Body of pancreas (tissue), 4 donors: ENCODE results near the gene CISD1. TPM values are rescaled to one million over a fixed set of nuclear protein-coding genes. Genes with fewer than 3 reads are reported as not detected.

Source experiments
- ATAC-seq: fragments of 150-250 bp; one replicate; pipeline ENCODE4 v1.9.1; 2016
- DNase-seq, 4 donors: peaks; one replicate each; pipeline ENCODE4 v3.0.0-alpha.2; 2019
- H3K27ac ChIP-seq, 4 donors: fragments of 200-600 bp; sonication (generic); 1 replicate in 3 of 4; 2 replicates in 1 of 4; pipeline versions ENCODE4 v1.5.1 to v1.6.1; 2016 to 2019; ENCODE audit warnings: mild to moderate bottlenecking in 1 of 4, mixed read lengths in 1 of 4, moderate library complexity in 1 of 4
- H3K27me3 ChIP-seq, 2 donors: fragments of 200-600 bp; sonication (generic); one replicate each; pipeline ENCODE4 v1.6.0; 2016; ENCODE audit warnings: mild to moderate bottlenecking in 1 of 2
- H3K36me3 ChIP-seq, 2 donors: fragments of 200-600 bp; sonication (generic); replicated peaks in 1 of 2; 2 replicates each; pipeline ENCODE4 v1.5.1; 2016; ENCODE audit warnings: low read depth in 2 of 2; ENCODE audit not compliant: insufficient read depth in 1 of 2
- H3K4me1 ChIP-seq: fragments of 200-600 bp; sonication (generic); one replicate; pipeline ENCODE4 v1.6.0; 2016
- H3K4me3 ChIP-seq, 2 donors: fragments of 200-600 bp; sonication (generic); 1 replicate in 1 of 2; 2 replicates in 1 of 2; pipeline ENCODE4 v1.5.1; 2016 to 2019
- H3K9me3 ChIP-seq, 3 donors: fragments of 200-600 bp; sonication (generic); 1 replicate in 2 of 3; 2 replicates in 1 of 3; pipeline ENCODE4 v1.5.1; 2016
- CTCF ChIP-seq, 7 experiments: fragments of 450-650 bp in 4 of 7; fragments of 200-600 bp in 3 of 7; sonication (generic) in 3 of 7; IDR thresholded peaks; one replicate each; pipeline ENCODE4 v1.5.1; 2016 to 2019; ENCODE audit warnings: antibody characterized with exemption in 7 of 7
- POLR2A ChIP-seq, 3 donors: fragments of 450-650 bp; IDR thresholded peaks; one replicate each; pipeline ENCODE4 v1.6.1; 2016; ENCODE audit warnings: antibody characterized with exemption in 3 of 3, mild to moderate bottlenecking in 2 of 3
- WGBS, 2 donors: methylation state at CpG; one replicate each; pipeline ENCODE4 v1.1.5; 2017; 5-methylcytosine and 5-hydroxymethylcytosine counted together
- intact Hi-C: fragments of 100-400 bp; cut with DNase I; formaldehyde crosslinking; loops from one replicate; pipeline ENCODE4 v1.15.1; 2023
- total RNA-seq, 2 donors: library from RNA; depleted of rRNA; stranded (reverse); fragments of >200 nt; gene quantifications; one replicate each; pipeline ENCODE4 v1.1.0, GENCODE V29; 2016

CISD1 gene
- total RNA-seq, 2 donors from 2014 or later = 3.0 to 8.3 TPM

GRCh38 chr10:58269782-58270290 is 874 bp downstream of the CISD1 start:
- ATAC-seq (no peak), DNase-seq (no peak)
- Histone ChIP-seq H3K36me3 (no peaks in the 10 kb centered on the region), H3K9me3 (no peaks in the 10 kb centered on the region), H3K27ac (peak overlapping the region in 3 of 4 donors; percentile 96 to 99 (median 98)), H3K4me1 (peaks cover 18% of the 10 kb centered on the region), H3K27me3 (no peaks in the 10 kb centered on the region), H3K4me3 (peak overlapping the region; percentile 16 to 88)
- peak in 1 of 7 experiments; percentile 16 for TF ChIP-seq CTCF (IDR thresholded peaks at IDR 0.05)
- TF ChIP-seq POLR2A (IDR thresholded peaks at IDR 0.05) = no peak
- WGBS, 2 donors = 6 to 7% methylated on average over 12 of the region's 12 CpGs
- intact Hi-C loops = no loop called here

- WGBS, 2 donors = 55 to 57% methylated on average over 2 of the region's 2 CpGs
- H3K36me3 ChIP-seq = peaks cover 0 to 3% of the 10 kb centered on the region in 2 donors
- TF ChIP-seq POLR2A (IDR thresholded peaks at IDR 0.05) = no peak
- TF ChIP-seq CTCF (IDR thresholded peaks at IDR 0.05) = no peak
- H3K4me3 ChIP-seq = no peak overlapping the region
- H3K27ac ChIP-seq = no peak overlapping the region
- peaks cover 8% of the 10 kb centered on the region for H3K4me1 ChIP-seq
- intact Hi-C loops = no loop called here
- no peaks in the 10 kb centered on the region for H3K9me3 ChIP-seq
- ATAC-seq (no peak), DNase-seq (no peak)
- H3K27me3 ChIP-seq = no peaks in the 10 kb centered on the region
Measured at GRCh38 chr10:58275261-58275660, 6.3 kb downstream of the CISD1 start.

GRCh38 chr10:58275908-58276307 is 6.9 kb downstream of the CISD1 start:
- H3K4me1 ChIP-seq = peaks cover 5% of the 10 kb centered on the region
- no peak for DNase-seq
- intact Hi-C loops = no loop called here
- H3K4me3 ChIP-seq = no peak overlapping the region
- peaks cover 0 to 3% of the 10 kb centered on the region in 2 donors for H3K36me3 ChIP-seq
- TF ChIP-seq POLR2A (IDR thresholded peaks at IDR 0.05) (no peak), CTCF (IDR thresholded peaks at IDR 0.05) (no peak)
- ATAC-seq = no peak
- no peak overlapping the region for H3K27ac ChIP-seq
- H3K9me3 ChIP-seq = no peaks in the 10 kb centered on the region
- no peaks in the 10 kb centered on the region for H3K27me3 ChIP-seq

DNA sequence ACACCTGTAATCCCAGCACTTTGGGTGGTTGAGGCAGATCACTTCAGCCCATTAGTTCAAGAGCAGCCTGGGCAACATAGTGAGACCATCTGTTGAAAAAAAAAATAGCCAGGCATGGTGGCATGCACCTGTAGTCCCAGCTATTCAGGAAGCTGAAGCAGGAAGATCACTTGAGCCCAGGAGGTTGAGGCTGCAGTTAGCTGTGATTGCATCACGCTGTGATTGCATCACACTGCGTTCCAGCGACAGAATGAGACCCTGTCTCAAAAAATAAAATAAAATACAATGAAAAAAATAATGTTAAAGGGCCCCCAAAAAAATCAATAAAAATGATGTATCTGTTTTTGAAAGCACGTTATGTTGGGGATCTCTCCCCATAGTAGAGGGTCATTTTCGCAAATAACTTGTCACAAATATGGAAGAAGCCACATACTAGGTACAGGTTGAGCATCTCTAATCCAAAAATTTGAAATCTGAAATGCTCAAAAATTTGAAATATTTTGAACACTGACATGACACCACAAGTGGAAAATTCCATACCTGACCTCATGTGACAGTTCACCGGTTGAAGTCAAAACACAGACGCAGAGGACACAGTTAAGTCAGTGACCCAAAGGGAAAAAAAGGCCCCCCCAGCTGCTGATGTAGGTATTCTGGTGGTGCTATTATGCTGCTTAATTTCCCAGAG is 9.5 kb downstream of the CISD1 start:
- Histone ChIP-seq H3K36me3 (peaks cover 0 to 3% of the 10 kb centered on the region in 2 donors), H3K9me3 (no peaks in the 10 kb centered on the region), H3K27ac (no peak overlapping the region), H3K4me3 (no peak overlapping the region), H3K27me3 (no peaks in the 10 kb centered on the region), H3K4me1 (peaks cover 7% of the 10 kb centered on the region)
- intact Hi-C loops = no loop called here
- no peak for TF ChIP-seq POLR2A (IDR thresholded peaks at IDR 0.05)
- no peak for TF ChIP-seq CTCF (IDR thresholded peaks at IDR 0.05)
- WGBS, 2 donors = 81 to 93% methylated on average over 7 of the region's 7 CpGs
- ATAC-seq (no peak), DNase-seq (no peak)

- WGBS, 2 donors = 74 to 86% methylated on average over 1 of the region's 1 CpG
- H3K27ac ChIP-seq = no peak overlapping the region
- no peak for TF ChIP-seq CTCF (IDR thresholded peaks at IDR 0.05)
- TF ChIP-seq POLR2A (IDR thresholded peaks at IDR 0.05) = no peak
- H3K9me3 ChIP-seq = no peaks in the 10 kb centered on the region
- peaks cover 0 to 3% of the 10 kb centered on the region in 2 donors for H3K36me3 ChIP-seq
- H3K4me3 ChIP-seq = no peak overlapping the region
- intact Hi-C loops = no loop called here
- no peaks in the 10 kb centered on the region for H3K27me3 ChIP-seq
- DNase-seq (no peak), ATAC-seq (no peak)
- H3K4me1 ChIP-seq = peaks cover 7% of the 10 kb centered on the region
Measured at GRCh38 chr10:58278962-58279307, 10.0 kb downstream of the CISD1 start.
